ENCODE measurements around the gene IFTAP. TPM values are rescaled to one million over a fixed set of nuclear protein-coding genes. Genes with fewer than 3 reads are reported as not detected.

The IFTAP gene
- total RNA-seq, 2 experiments from 2014 or later: 4.2 to 5.0 TPM

DNA sequence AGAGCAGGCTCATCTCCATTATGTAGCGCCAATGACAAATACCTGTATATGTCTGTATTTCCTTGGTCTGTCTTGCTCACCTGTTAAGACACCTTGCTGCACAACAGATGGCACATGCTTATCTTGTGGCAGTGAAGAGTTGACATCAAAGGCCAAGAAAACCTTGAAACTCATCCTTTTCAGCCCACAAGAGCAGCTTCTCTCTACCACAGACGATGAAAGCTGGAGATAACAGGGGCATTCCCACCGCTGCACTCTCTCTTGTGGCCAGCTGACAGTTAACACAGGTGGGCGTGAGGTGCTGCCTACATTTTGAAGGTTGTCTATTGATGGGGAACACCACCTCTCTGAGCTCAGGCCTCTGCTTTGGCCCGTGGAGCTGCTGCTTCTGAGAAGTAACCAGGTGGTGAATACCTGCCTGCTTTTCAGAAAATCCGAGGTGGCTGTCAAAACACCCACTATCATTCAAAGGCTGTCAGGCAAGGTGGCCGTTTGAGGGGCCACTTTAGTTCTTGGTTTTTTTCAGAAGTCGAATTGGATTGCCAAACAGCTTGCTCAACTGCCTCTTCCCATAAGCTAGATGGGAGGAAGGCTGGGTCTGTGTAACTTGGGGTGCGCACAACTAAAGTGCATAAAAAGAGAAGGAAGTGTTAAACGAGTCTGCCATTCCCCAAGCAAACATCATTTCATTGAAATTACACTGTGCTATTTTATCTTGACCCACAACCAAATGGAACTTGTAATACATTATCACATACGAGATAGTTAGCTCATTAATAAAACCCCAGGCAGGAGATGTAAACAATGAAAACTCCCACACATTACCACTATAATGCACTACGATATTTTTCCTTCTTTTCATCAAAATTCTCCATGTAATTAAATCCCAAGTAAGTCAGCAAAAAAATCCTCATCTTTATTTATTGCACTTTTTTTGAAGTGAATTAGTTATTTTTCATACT, 90.8 kb downstream of the IFTAP start:
- DNase-seq: peak; percentile 9
- intact Hi-C loops (cut with micrococcal nuclease): no loop called here
- H3K4me3 Mint-ChIP-seq: no peak overlapping the region
- peaks cover 49% of the 10 kb centered on the region for H3K27me3 Mint-ChIP-seq (ENCODE audit: low read depth)
- H3K36me3 Mint-ChIP-seq (ENCODE audit: low read depth): no peaks in the 10 kb centered on the region
- H3K9me3 Mint-ChIP-seq: peaks cover 3% of the 10 kb centered on the region
- H3K27ac Mint-ChIP-seq: no peak overlapping the region
- peaks cover 6% of the 10 kb centered on the region for H3K4me1 Mint-ChIP-seq (ENCODE audit: low read depth)
- CTCF ChIA-PET: interaction anchor here (0.8 kb wide), 1 partner anchor 122 kb away, joined by 3 read pairs; no protein-coding TSS in a partner anchor

GRCh38 chr11:36688132-36688531, 93.8 kb downstream of the IFTAP start:
- H3K4me3 Mint-ChIP-seq: no peak overlapping the region
- intact Hi-C loops (cut with micrococcal nuclease): no loop called here
- H3K27ac Mint-ChIP-seq: no peak overlapping the region
- H3K9me3 Mint-ChIP-seq: no peaks in the 10 kb centered on the region
- H3K36me3 Mint-ChIP-seq (ENCODE audit: low read depth): no peaks in the 10 kb centered on the region
- peaks cover 6% of the 10 kb centered on the region for H3K4me1 Mint-ChIP-seq (ENCODE audit: low read depth)
- no peak for DNase-seq
- CTCF ChIA-PET: no interaction called here
- peaks cover 48% of the 10 kb centered on the region for H3K27me3 Mint-ChIP-seq (ENCODE audit: low read depth)

- DNase-seq: no peak
- Mint-ChIP-seq H3K4me3 (no peak overlapping the region), H3K9me3 (no peaks in the 10 kb centered on the region), H3K36me3 (ENCODE audit: low read depth) (no peaks in the 10 kb centered on the region), H3K27me3 (ENCODE audit: low read depth) (peaks cover 47% of the 10 kb centered on the region), H3K4me1 (ENCODE audit: low read depth) (peaks cover 6% of the 10 kb centered on the region), H3K27ac (no peak overlapping the region)
- CTCF ChIA-PET: interaction anchor here (0.6 to 1.1 kb wide), 2 partner anchors 58 to 125 kb away, joined by 3 read pairs; no protein-coding TSS in a partner anchor
- intact Hi-C loops (cut with micrococcal nuclease): no loop called here
Measured at GRCh38 chr11:36688571-36689291, 94.4 kb downstream of the IFTAP start.

DNA sequence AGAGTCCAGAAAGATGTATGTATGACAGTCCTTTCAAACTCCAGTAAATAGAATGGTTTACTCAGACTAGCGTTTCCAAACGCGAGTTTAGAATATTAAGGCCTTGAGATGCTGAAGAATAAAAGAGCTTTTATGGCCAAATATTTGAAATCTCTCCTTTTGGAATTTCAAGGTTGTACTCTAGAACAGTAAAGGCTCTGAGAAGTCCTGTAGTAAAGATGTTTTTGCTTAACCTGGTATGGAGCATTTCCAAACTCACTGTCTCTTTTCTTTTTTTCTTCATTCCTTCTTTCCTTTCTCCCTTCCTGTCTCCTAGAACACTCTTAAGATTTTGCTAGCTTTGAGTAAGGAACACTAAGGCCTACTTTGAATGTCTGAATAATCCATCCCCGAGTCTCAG, 95.1 kb downstream of the IFTAP start:
- Mint-ChIP-seq H3K36me3 (ENCODE audit: low read depth) (no peaks in the 10 kb centered on the region), H3K4me1 (ENCODE audit: low read depth) (peaks cover 5% of the 10 kb centered on the region), H3K27ac (no peak overlapping the region), H3K27me3 (ENCODE audit: low read depth) (peaks cover 44% of the 10 kb centered on the region), H3K9me3 (no peaks in the 10 kb centered on the region), H3K4me3 (no peak overlapping the region)
- intact Hi-C loops (cut with micrococcal nuclease): no loop called here
- no peak for DNase-seq
- CTCF ChIA-PET: interaction anchor here (0.6 to 1.1 kb wide), 3 partner anchors 57 to 750 kb away, joined by 3 to 5 read pairs (median 3); no protein-coding TSS in a partner anchor

DNA sequence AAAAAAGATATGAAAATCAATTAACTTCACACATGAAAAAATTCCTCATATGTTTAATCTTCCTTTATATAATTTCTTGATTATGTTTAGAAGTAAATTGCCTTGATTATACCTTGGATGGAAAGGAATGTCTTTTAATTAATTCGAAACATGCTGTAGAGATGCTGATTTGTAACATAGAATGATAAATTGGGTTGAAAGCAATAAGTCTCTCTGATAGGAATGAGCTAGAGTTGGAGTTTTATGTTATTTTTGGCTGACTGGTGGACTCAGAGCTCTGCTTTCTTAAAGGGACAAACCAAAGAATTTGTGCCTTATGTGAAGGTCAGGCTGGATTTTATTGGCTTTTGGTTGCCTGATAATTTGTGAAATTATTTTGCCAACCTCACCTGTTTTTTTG, 98.4 kb downstream of the IFTAP start:
- Mint-ChIP-seq H3K4me1 (ENCODE audit: low read depth) (no peaks in the 10 kb centered on the region), H3K9me3 (no peaks in the 10 kb centered on the region), H3K27me3 (ENCODE audit: low read depth) (peaks cover 34% of the 10 kb centered on the region), H3K4me3 (no peak overlapping the region), H3K27ac (no peak overlapping the region), H3K36me3 (ENCODE audit: low read depth) (no peaks in the 10 kb centered on the region)
- CTCF ChIA-PET: interaction anchor here (0.9 to 1.3 kb wide), 3 partner anchors 19 to 54 kb away, joined by 3 to 7 read pairs (median 3); no protein-coding TSS in a partner anchor
- DNase-seq: no peak
- intact Hi-C loops (cut with micrococcal nuclease): no loop called here

- H3K9me3 Mint-ChIP-seq: no peaks in the 10 kb centered on the region
- peaks cover 31% of the 10 kb centered on the region for H3K27me3 Mint-ChIP-seq (ENCODE audit: low read depth)
- no peak for DNase-seq
- no peak overlapping the region for H3K4me3 Mint-ChIP-seq
- no peaks in the 10 kb centered on the region for H3K36me3 Mint-ChIP-seq (ENCODE audit: low read depth)
- H3K4me1 Mint-ChIP-seq (ENCODE audit: low read depth): no peaks in the 10 kb centered on the region
- CTCF ChIA-PET: interaction anchor here (0.9 to 1.3 kb wide), 3 partner anchors 20 to 53 kb away, joined by 3 to 7 read pairs (median 3); no protein-coding TSS in a partner anchor
- intact Hi-C loops (cut with micrococcal nuclease): no loop called here
- no peak overlapping the region for H3K27ac Mint-ChIP-seq
Measured at GRCh38 chr11:36693139-36693843, 99.0 kb downstream of the IFTAP start.

DNA sequence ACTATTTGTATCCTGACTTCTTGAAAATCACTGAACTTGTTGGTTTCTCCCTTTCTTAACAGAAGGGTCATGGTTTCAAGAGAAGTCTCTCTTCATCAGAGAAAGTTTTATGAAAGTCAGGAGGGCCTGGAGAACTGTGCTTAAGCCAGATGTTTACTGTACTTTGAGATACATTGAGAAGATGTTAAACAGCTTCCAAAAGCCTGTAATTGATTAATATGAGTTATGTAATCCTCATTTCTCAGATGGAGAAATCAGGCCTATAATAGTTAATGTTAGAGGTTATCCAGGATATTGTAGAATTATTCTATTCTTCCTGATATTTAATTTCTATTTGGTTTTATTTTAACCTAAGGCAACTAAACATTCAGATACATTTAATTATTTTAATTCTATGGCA, 100.8 kb downstream of the IFTAP start:
- Mint-ChIP-seq H3K4me3 (no peak overlapping the region), H3K27me3 (ENCODE audit: low read depth) (peaks cover 21% of the 10 kb centered on the region), H3K4me1 (ENCODE audit: low read depth) (no peaks in the 10 kb centered on the region), H3K9me3 (no peaks in the 10 kb centered on the region), H3K36me3 (ENCODE audit: low read depth) (no peaks in the 10 kb centered on the region), H3K27ac (no peak overlapping the region)
- DNase-seq: no peak
- CTCF ChIA-PET: no interaction called here
- intact Hi-C loops (cut with micrococcal nuclease): no loop called here

GRCh38 chr11:36695571-36695970, 101.3 kb downstream of the IFTAP start:
- H3K36me3 Mint-ChIP-seq (ENCODE audit: low read depth): no peaks in the 10 kb centered on the region
- CTCF ChIA-PET: no interaction called here
- no peak overlapping the region for H3K4me3 Mint-ChIP-seq
- no peaks in the 10 kb centered on the region for H3K4me1 Mint-ChIP-seq (ENCODE audit: low read depth)
- H3K27ac Mint-ChIP-seq: no peak overlapping the region
- no peaks in the 10 kb centered on the region for H3K9me3 Mint-ChIP-seq
- DNase-seq: no peak
- H3K27me3 Mint-ChIP-seq (ENCODE audit: low read depth): peaks cover 19% of the 10 kb centered on the region
- intact Hi-C loops (cut with micrococcal nuclease): no loop called here

GRCh38 chr11:36696550-36696949, 102.2 kb downstream of the IFTAP start:
- no peak for DNase-seq
- no peaks in the 10 kb centered on the region for H3K36me3 Mint-ChIP-seq (ENCODE audit: low read depth)
- peaks cover 17% of the 10 kb centered on the region for H3K27me3 Mint-ChIP-seq (ENCODE audit: low read depth)
- no peak overlapping the region for H3K27ac Mint-ChIP-seq
- no peaks in the 10 kb centered on the region for H3K9me3 Mint-ChIP-seq
- H3K4me3 Mint-ChIP-seq: no peak overlapping the region
- H3K4me1 Mint-ChIP-seq (ENCODE audit: low read depth): no peaks in the 10 kb centered on the region
- intact Hi-C loops (cut with micrococcal nuclease): no loop called here
- CTCF ChIA-PET: no interaction called here

- intact Hi-C loops (cut with micrococcal nuclease): no loop called here
- Mint-ChIP-seq H3K4me3 (no peak overlapping the region), H3K27ac (no peak overlapping the region), H3K9me3 (no peaks in the 10 kb centered on the region), H3K27me3 (ENCODE audit: low read depth) (peaks cover 17% of the 10 kb centered on the region), H3K36me3 (ENCODE audit: low read depth) (no peaks in the 10 kb centered on the region), H3K4me1 (ENCODE audit: low read depth) (peaks cover 4% of the 10 kb centered on the region)
- DNase-seq: no peak
- CTCF ChIA-PET: no interaction called here
Measured at GRCh38 chr11:36699271-36699670, 105.0 kb downstream of the IFTAP start.

DNA sequence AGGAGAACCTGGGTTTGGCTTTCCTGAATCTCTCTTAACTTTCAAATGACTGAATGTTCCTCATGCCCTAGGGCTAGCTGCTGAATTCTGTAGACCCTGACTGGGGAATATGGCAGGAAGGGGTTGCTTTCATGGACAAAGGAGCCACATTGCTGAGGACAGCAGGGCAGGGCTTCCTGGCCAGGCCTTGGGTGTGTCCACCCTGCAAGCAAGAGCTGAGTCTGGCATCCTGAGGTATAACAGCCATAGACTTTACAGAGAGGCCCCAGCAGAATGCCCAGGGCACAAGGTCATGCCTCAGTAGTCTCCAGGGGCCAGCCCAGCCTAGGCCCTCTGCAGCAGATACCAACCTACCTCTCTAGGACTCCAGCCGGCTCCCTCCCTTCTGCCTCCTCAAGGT, 105.9 kb downstream of the IFTAP start:
- Mint-ChIP-seq H3K4me1 (ENCODE audit: low read depth) (peaks cover 4% of the 10 kb centered on the region), H3K27ac (no peak overlapping the region), H3K27me3 (ENCODE audit: low read depth) (peaks cover 15% of the 10 kb centered on the region), H3K36me3 (ENCODE audit: low read depth) (no peaks in the 10 kb centered on the region), H3K4me3 (no peak overlapping the region), H3K9me3 (no peaks in the 10 kb centered on the region)
- CTCF ChIA-PET: interaction anchor here (1.1 to 2.1 kb wide), 3 partner anchors 18 to 136 kb away, joined by 3 to 15 read pairs (median 7); no protein-coding TSS in a partner anchor
- DNase-seq: no peak
- intact Hi-C loops (cut with micrococcal nuclease): no loop called here

All from activated naive CD4-positive, alpha-beta T cell treated with anti-CD3 and anti-CD28 coated beads for 36 hours (primary cell).